LNCAP (cell line): ENCODE measurements around the gene PVALB.

Experiments used
- TF ChIP-seq, protein P1 (sequence below): fragments of 450-650 bp; IDR thresholded peaks from 2 replicates; pipeline ENCODE4 v1.5.1; 2017; ENCODE audit warnings: mild to moderate bottlenecking

The PVALB gene

DNA sequence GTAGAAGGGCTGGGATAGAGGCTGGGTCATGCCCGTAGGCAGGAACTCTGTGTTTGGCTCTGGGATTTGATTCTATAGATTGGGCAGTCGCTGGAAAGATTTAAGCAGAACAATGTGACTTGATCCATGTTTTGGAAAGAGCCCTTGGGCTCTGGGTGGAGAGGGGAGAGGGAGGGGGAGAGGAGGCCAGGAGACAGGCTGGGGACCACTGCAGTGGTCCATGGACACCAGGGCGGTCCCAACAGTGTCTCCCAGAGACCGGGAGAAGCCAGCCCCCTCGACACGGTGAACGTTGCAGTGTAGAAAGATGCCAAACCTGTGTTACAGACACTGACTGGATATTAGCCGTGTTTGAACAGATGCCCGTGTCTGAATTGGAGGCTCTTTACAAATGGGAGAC lies 19.5 kb downstream of the PVALB start:
- TF ChIP-seq, protein P1, sequence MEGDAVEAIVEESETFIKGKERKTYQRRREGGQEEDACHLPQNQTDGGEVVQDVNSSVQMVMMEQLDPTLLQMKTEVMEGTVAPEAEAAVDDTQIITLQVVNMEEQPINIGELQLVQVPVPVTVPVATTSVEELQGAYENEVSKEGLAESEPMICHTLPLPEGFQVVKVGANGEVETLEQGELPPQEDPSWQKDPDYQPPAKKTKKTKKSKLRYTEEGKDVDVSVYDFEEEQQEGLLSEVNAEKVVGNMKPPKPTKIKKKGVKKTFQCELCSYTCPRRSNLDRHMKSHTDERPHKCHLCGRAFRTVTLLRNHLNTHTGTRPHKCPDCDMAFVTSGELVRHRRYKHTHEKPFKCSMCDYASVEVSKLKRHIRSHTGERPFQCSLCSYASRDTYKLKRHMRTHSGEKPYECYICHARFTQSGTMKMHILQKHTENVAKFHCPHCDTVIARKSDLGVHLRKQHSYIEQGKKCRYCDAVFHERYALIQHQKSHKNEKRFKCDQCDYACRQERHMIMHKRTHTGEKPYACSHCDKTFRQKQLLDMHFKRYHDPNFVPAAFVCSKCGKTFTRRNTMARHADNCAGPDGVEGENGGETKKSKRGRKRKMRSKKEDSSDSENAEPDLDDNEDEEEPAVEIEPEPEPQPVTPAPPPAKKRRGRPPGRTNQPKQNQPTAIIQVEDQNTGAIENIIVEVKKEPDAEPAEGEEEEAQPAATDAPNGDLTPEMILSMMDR = no peak

DNA sequence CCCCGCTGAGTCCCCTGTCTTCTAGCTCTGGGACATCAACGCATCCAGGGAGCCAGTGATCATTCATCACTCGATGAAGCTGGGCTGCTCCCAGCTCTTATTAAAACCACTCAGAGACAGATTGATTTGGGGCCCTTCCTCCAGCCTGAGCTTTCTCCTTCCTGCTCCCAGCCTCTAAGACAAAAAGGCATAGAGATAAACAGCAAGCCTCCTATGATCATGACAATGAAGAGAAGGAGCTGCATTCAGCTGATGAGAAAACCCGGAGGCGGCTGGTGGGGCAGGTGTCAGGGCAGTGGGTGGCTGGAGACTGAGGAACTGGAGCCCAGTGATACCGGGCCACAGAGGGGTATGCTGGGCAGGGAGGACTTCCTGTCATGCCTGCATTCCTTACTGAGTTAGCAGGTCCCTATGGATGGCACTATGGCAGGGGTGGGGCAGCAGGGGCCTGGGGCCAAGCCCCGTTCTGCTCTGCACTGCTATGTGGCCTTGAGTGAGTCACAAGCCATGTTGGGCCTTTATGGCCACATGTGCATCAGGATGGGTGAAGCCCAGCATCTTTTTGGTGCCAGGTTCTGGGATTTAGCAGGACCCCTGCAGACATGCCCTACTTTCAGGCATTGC lies 20.2 kb downstream of the PVALB start:
- TF ChIP-seq, protein P1 = no peak

DNA sequence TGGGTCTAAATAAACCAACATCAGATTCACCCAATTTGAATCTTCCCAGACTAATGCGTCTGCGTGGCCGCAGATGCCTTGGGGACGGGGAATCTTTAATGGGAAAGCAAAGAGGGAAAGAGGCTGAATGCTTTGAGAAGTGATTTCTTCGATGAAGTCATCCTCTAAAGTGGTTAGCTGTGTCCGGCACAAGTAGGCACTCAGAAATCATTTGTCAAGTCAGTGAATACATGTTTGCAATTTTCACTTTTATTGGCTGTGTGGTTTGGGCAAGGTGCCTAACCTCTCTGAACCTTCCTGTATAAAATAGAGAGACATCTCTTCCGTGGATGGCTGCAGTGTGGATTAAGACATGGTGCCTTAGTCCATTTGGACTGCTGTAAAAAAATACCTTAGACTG lies 21.2 kb downstream of the PVALB start:
- TF ChIP-seq, protein P1 = no peak

DNA sequence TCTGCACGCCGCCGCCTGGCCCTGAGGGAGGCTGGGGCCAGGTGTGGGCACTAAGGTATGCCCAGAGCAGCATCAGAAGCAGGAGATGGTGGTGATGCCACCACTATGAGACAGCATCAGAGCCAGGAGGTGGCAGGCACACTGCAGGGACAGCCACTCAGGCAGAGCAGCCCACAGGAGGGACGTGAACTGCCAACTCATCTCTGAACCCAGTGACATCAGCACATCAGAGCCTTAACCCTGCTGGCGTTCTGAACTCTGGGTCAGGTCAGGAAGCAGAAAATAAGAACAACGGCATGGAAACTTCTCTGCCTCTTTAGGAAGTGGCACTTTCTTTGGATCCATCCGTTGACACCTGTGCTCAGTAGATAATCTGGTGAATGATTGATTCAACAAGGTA lies 26.2 kb downstream of the PVALB start:
- TF ChIP-seq, protein P1 = no peak

DNA sequence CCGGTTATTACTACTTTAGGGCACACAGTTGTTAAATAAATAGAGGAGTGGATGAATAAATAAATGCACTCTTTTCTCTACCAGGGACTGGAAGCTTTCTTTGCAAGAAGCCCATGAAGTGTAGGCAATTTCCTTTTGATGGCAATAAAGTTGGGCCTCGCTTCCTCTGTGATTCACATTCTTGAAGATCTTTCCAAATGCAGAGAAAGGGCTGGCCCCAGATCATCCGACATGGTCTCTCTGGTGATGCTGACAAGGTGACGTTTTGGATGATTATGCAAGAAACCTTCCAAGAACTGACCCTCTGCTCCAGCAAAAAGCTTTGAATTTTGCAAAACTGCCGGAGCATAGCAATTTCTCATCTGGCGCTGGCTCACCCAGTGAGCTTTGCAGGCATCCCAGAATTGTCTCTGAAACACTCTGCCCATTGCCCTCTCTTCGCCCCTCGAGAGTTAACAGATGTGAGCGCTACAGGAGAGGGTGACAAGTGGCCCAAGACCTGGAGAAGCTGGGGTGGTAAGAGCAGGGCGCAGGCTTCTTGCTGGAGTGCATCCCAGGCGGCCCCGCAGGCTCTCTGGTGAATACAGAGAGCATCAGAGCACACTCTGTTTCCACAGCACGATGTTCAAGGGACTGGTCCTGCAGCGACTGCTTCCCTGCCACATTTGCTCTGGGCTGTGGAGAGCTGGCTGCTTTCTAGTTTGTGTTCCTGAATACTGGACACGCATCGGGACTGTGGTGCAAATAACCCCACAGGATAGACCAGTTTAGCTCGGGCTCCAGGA lies 29.4 kb downstream of the PVALB start:
- TF ChIP-seq, protein P1 = no peak

DNA sequence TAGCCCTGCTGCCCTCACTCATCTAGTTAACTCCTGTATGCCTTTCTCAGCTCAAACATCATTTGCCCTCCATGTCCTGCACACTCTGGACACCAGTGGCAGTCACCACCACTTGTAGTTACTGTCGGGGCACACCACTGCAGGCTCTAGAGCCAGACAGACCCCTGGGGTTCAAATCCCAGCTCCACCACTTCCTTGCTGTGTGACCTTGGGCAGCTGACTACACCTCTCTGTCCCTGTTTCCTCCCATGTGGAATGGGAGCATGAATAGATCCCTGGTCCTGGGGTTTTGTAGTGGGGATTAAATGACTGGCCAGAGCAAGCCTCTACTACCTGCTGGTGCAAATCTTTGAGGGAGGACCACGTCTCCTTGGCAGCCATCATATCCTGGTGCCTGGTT lies 33.1 kb downstream of the PVALB start:
- TF ChIP-seq, protein P1 = no peak

DNA sequence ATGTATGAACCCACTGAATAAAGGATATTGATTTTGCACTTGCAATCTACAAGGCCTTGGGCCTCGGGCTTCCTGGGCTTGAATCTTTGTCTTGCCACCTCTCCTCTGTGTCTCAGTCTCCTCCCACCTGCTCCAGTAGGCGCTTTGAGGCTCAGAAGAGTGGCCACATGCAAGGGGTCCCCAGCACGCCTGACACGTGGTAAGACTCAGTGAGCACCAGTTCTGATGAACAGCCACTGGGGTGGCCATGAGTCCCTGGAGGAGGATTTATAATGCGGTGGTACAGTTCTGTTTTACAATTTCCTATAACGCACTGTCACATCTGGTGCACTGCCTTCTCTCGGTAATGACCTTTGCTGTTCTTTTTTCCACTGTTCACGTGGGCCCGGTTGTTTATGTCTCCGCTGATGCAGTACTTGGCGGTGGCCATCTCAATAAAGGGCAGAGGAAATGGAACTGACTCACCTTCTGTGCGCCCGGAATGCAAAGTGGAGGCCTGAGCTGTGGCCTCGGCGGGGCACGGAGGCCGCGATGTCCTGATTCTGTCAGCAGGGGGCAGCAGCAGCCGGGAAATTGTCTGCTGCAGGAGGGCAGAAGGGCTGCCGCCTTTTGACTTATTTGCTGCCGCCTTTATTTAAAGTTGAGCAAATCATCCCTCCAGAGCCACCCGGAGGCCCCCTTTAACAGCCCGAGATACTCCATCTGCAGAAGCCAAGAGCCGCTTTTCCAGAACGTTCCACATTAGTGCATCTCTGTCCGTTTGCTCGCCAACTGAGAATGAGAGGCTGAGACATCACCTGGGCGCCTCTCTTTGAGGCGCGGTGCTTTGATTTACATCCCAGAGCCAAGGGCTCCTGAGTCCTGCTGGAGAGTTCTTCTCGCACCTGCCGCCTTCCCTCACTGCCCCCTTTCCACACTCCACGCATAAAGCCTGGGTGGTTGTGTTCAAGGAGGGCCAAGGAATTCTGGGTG lies 34.9 kb downstream of the PVALB start:
- TF ChIP-seq, protein P1 = peak; percentile 95
